Endometrium (tissue), 2 donors: ENCODE measurements around the gene MFN1.
A peak's percentile ranks its signal among the peaks of the same experiment; 100 is the strongest.

Experiments
- FAIRE-seq: peaks from 2 replicates; lab custom pipeline; 2012; peaks lifted over from hg19 to GRCh38; lab: Jason Lieb, UNC
- donor health status: control.
- donor health status: control.

Gene MFN1

GRCh38 chr3:179432021-179432420, 84.5 kb downstream of the MFN1 start:
- FAIRE-seq: no peak

GRCh38 chr3:179432451-179432850, 84.9 kb downstream of the MFN1 start:
- no peak for FAIRE-seq

- peak; percentile 45 for FAIRE-seq
Measured at GRCh38 chr3:179436517-179436916, 89.0 kb downstream of the MFN1 start.

- FAIRE-seq: no peak
Measured at GRCh38 chr3:179438841-179439240, 91.3 kb downstream of the MFN1 start.
